Measurements from ENCODE around the gene TBC1D8. TPM values are rescaled to one million over a fixed set of nuclear protein-coding genes. Genes with fewer than 3 reads are reported as not detected.

TBC1D8 gene
- polyA plus RNA-seq, 1 donor, result 26.2 TPM

Other genes starting within 250 kb of the TBC1D8 start
- 3,948 TPM for gene RPL31, start 149.1 kb downstream of the TBC1D8 start, polyA plus RNA-seq (ENCODE audit: insufficient read length)
- 34.3 TPM for gene CNOT11, start 101.5 kb upstream of the TBC1D8 start, polyA plus RNA-seq (ENCODE audit: insufficient read length)
- gene RNF149, start 157.3 kb upstream of the TBC1D8 start, polyA plus RNA-seq (ENCODE audit: insufficient read length), result 36.2 TPM
- 3.9 TPM for gene CREG2, start 236.1 kb upstream of the TBC1D8 start, polyA plus RNA-seq (ENCODE audit: insufficient read length)

Measured in forelimb muscle (tissue), 1 donor.